Effector memory CD8-positive, alpha-beta T cell (primary cell): ENCODE results near the gene DDIAS.
A peak's percentile ranks its signal among the peaks of the same experiment; 100 is the strongest.
"Not testable (repeated sequence)": the region's sequence is repeated elsewhere in the genome, so short reads cannot be mapped to it uniquely, and the experiment has no call there.

Experiments
- ATAC-seq: fragments of 150-1000 bp; cut with Tn5 transposase; replicated peaks from 2 replicates; pipeline ENCODE4 v1.10.0; 2021; ENCODE audit warnings: mild to moderate bottlenecking, moderate library complexity
- DNase-seq, 3 experiments: peaks; one replicate each; pipeline ENCODE4 v3.0.0; 2021
- H3K27ac Mint-ChIP-seq, 2 donors: one replicate each; pipeline ENCODE4 v1.8.0; 2022; ENCODE audit warnings: mild to moderate bottlenecking in 2 of 2, mixed read lengths in 2 of 2, moderate library complexity in 2 of 2
- H3K27me3 Mint-ChIP-seq, 2 donors: one replicate each; pipeline ENCODE4 v1.8.0; 2022; ENCODE audit warnings: mixed read lengths in 2 of 2
- H3K36me3 Mint-ChIP-seq: one replicate; pipeline ENCODE4 v1.8.0; 2022; ENCODE audit warnings: mild to moderate bottlenecking, moderate library complexity, mixed read lengths; ENCODE audit not compliant: insufficient read depth
- H3K4me1 Mint-ChIP-seq, 2 donors: one replicate each; pipeline ENCODE4 v1.8.0; 2022; ENCODE audit warnings: low read depth in 2 of 2, mixed read lengths in 2 of 2
- H3K4me3 Mint-ChIP-seq, 2 donors: one replicate each; pipeline ENCODE4 v1.8.0; 2022; ENCODE audit warnings: mild to moderate bottlenecking in 2 of 2, mixed read lengths in 2 of 2, moderate library complexity in 2 of 2
- H3K9me3 Mint-ChIP-seq, 2 donors: one replicate each; pipeline ENCODE4 v1.8.0; 2022; ENCODE audit warnings: mixed read lengths in 2 of 2

The DDIAS gene

DNA sequence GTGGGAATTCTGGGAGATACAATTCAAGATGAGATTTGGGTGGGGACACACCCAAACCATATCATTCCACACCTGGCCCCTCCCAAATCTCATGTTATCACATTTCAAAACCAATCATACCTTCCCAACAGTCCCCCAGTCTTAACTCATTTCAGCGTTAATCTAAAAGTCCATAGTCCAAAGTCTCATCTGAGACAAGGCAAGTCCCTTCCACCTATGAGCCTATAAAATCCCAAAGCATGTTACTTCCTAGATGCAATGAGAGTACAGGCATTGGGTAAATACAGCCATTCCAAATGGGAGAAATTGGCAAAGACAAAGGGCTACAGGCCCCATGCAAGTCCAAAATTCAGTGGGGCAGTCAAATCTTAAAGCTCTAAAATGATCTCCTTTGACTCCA is 41.9 kb downstream of the DDIAS start:
- H3K27me3 Mint-ChIP-seq, H3K4me1 Mint-ChIP-seq, H3K27ac Mint-ChIP-seq, DNase-seq, H3K4me3 Mint-ChIP-seq, ATAC-seq, H3K36me3 Mint-ChIP-seq, H3K9me3 Mint-ChIP-seq: not testable (repeated sequence)

DNA sequence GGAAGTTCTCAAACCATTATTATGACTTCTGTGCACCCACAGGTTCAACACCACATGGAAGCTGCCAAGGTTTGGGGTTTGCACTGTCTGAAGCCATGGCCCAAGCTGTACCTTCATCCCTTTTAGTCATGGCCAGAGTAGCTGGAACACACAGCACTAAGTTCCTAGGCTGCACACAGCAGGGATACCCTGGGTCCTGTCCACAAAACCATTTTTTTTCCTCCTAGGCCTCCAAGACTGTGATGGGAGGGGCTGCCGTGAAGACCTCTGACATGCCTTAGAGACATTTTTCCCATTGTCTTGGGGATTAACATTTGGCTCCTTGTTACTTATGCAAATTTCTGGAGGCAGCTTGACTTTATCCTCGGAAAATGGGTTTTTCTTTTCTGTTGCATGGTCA is 42.7 kb downstream of the DDIAS start:
- H3K9me3 Mint-ChIP-seq, result no peaks in the 10 kb centered on the region
- H3K4me1 Mint-ChIP-seq, result no peaks in the 10 kb centered on the region
- H3K27me3 Mint-ChIP-seq, result no peaks in the 10 kb centered on the region
- no peak overlapping the region for H3K4me3 Mint-ChIP-seq
- no peak overlapping the region for H3K27ac Mint-ChIP-seq
- DNase-seq, result no peak
- no peak for ATAC-seq
- no peaks in the 10 kb centered on the region for H3K36me3 Mint-ChIP-seq

DNA sequence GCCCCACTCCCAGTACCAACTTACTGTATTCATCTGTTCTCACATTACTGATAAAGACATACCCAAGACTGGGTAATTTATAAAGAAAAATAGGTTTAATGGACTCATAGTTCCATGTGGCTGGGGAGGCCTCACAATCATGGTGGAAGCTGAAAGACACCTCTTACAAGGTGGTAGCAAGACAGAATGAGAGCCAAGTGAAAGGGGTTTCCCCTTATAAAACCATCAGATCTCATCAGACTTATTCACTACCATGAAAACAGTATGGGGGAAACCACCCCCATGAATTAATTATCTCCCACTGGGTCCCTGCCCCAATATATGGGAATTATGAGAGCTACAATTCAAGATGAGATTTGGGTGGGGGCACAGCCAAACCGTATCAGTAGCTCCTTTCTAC is 43.5 kb downstream of the DDIAS start:
- ATAC-seq, result not testable (repeated sequence)

DNA sequence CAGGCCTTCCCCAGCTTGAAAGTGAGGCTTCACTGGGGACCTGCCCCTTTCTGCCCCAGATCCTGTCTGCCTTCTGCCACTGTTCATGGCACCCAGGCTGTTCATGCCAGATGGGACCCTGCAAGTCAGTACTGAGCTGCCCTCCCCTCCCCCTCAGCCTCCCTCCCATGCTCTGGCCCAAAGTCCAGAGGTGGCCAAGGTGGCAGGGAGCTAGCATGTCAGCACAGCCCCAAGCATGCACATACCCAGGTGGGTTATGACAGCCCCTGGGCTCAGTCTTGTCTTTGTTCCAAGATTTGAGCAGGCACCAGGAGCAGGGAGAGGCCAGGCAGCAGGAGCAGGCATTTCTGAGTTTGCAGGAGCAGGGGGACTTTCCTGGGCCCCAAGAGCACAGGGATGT is 44.1 kb downstream of the DDIAS start:
- Mint-ChIP-seq H3K4me1 (no peaks in the 10 kb centered on the region), H3K4me3 (no peak overlapping the region), H3K27me3 (no peaks in the 10 kb centered on the region), H3K36me3 (no peaks in the 10 kb centered on the region), H3K27ac (no peak overlapping the region), H3K9me3 (no peaks in the 10 kb centered on the region)
- ATAC-seq (no peak), DNase-seq (no peak)

More for the DNA sequence above, 43.5 kb downstream of the DDIAS start:
- H3K36me3 Mint-ChIP-seq, DNase-seq, H3K9me3 Mint-ChIP-seq, H3K27me3 Mint-ChIP-seq, H3K4me1 Mint-ChIP-seq, H3K27ac Mint-ChIP-seq, H3K4me3 Mint-ChIP-seq: not testable (repeated sequence)

DNA sequence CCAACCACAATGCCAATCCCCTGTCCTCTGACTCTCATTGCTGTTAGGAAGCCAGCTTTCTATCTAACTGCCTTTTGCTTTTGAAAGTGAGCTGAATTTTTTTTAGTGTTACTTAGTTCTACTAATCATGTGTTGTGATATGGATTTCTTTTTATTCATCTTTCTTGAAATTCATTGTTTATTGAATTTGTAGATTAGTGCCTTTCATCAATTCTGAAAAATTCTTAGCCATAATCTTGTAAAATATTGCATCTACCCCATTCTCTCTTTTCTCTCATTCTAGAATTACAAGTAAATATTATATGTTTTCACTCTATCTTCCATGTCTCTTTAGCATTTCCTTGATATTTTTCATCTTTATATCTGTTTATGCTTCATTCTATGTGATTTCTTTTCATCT is 47.8 kb downstream of the DDIAS start:
- no peak for ATAC-seq
- Mint-ChIP-seq H3K27me3 (no peaks in the 10 kb centered on the region), H3K36me3 (peaks cover 3% of the 10 kb centered on the region), H3K27ac (no peak overlapping the region), H3K9me3 (peaks cover 8 to 15% of the 10 kb centered on the region in 2 donors), H3K4me3 (no peak overlapping the region), H3K4me1 (peaks cover 4 to 10% of the 10 kb centered on the region in 2 donors)
- no peak for DNase-seq

DNA sequence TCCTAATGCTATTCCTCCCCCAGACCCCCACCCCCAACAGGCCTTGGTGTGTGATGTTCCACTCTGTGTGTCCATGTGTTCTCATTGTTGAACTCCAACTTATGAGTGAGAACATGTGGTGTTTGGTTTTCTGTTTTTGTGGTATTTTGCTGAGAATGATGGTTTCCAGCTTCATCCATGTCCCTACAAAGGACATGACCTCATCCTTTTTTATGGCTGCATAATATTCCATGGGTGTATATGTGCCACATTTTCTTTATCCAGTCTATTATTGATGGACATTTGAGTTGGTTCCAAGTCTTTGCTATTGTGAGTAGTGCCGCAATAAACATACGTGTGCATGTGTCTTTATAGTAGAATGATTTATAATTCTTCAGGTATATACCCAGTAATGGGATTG is 49.0 kb downstream of the DDIAS start:
- H3K27ac Mint-ChIP-seq, H3K36me3 Mint-ChIP-seq, H3K27me3 Mint-ChIP-seq, H3K4me3 Mint-ChIP-seq, DNase-seq, ATAC-seq: not testable (repeated sequence)
- Mint-ChIP-seq H3K4me1 (peaks cover 14 to 21% of the 10 kb centered on the region in 2 donors), H3K9me3 (peaks cover 12 to 25% of the 10 kb centered on the region in 2 donors)

DNA sequence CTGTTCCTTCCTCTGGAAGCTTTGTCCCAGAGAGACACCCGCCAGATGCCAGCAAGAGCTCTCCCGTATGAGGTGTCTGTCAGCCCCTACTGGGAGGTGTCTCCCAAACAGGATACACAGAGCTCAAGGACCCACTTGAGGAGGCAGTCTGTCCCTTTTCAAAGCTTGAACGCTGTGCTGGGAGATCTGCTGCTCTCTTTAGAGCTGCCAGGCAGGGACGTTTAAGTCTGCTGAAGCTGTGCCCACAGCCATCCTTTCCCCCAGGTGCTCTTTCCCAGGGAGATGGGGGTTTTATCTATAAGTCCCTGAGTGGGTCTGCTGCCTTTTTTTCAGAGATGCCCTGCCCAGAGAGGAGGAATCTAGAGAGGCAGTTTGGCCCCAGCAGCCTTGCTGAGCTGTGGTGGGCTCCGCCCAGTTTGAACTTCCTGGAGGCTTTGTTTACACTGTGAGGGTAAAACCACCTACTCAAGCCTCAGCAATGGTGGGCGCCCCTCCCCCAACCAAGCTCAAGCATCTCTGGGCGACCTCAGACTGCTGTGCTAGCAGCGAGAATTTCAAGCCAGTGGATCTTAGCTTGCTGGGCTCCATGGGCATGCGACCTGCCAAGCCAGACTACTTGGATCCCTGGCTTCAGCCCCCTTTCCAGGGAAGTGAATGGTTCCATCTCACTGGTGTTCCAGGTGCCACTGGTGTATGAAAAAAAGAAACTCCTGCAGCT is 54.4 kb downstream of the DDIAS start:
- Mint-ChIP-seq H3K4me3 (peak overlapping the region; percentile 50 to 69), H3K4me1 (peaks cover 41 to 55% of the 10 kb centered on the region in 2 donors), H3K36me3 (peaks cover 14% of the 10 kb centered on the region), H3K27ac (peak overlapping the region; percentile 92 to 93), H3K9me3 (peaks cover 12 to 34% of the 10 kb centered on the region in 2 donors)
- H3K27me3 Mint-ChIP-seq, result not testable (repeated sequence)
- ATAC-seq (peak; percentile 30), DNase-seq (peak; percentile 76 to 80 (median 80))

DNA sequence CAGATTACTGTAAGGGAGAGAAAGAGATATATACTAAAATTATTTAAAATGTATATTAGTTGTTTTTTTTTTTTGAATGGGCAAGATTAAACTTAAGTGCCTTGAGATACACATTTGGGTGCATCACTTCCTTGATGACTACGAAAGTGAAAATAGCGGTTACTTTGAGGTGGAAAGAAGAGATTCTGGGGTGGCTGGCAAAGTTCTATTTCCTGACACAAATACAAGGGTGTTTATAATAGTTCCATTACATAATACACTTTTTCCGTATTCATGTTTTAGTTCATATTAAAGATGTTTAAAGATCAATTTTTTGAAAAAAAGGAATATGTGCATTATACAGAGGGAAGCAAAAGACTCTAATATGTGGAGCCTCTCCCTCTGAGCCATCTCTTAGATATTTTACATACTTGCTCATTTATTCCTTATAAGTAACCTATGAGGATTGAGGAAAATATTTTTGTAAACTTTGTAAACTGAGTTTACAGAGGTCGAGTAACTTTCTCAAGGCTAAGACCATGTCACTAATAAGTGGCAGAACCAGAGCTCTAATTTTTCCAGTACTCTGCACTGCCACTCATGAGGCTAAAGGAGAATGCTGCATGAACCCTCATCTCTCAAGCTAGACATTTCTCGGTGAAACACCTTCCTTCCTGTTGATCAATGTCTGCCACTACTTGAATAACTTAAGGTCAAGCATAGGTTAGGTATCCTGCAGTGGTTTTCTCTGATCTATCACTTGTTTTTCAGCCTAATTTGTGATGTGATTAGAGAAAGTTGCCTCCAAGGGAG is 58.6 kb downstream of the DDIAS start:
- ATAC-seq (peak; percentile 91), DNase-seq (peak; percentile 40 to 51 (median 46))
- H3K4me3 Mint-ChIP-seq, result peak overlapping the region; percentile 69 to 77
- H3K4me1 Mint-ChIP-seq, result peaks cover 36 to 45% of the 10 kb centered on the region in 2 donors
- H3K27me3 Mint-ChIP-seq, result no peaks in the 10 kb centered on the region
- peaks cover 0 to 12% of the 10 kb centered on the region in 2 donors for H3K9me3 Mint-ChIP-seq
- H3K27ac Mint-ChIP-seq, result peak overlapping the region; percentile 94 to 98
- peaks cover 12% of the 10 kb centered on the region for H3K36me3 Mint-ChIP-seq

DNA sequence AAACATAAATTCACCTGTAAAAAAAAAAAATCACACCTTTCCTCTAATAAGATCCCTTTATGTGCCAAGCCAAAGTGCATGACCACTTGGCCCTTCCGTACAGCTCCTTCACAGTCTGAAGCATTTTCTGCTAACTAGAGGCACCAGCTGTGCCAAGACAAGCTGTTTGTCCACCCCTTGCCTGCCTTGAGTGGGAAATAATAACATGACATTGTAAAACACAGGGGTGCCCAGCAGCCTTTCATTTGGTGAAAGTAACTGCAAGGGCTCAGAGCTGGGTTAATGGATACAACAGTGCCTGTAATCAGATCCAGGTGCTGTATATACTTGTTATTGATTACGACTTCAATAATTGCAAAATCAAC is 59.2 kb downstream of the DDIAS start:
- Mint-ChIP-seq H3K36me3 (peaks cover 12% of the 10 kb centered on the region), H3K4me3 (peak overlapping the region; percentile 69 to 77)

DNA sequence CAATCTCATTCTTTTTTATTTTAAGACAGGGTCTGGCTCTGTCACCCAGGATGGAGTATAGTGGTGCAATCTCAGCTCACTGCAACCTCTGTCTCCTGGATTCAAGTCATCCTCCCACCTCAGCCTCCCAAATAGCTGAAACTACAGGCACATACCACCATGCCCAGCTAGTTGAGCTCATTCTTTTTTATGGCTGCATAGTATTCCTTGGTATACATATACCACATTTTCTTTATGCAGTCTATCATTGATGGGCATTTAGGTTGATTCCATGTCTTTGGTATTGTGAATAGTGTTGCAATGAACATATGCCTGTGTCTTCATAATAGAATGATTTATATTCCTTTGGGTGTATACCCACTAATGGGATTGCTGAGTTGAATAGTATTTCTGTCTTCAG is 60.5 kb downstream of the DDIAS start:
- peaks cover 12% of the 10 kb centered on the region for H3K36me3 Mint-ChIP-seq
- H3K27me3 Mint-ChIP-seq, H3K9me3 Mint-ChIP-seq, ATAC-seq, DNase-seq: not testable (repeated sequence)
- peak overlapping the region in 1 of 2 donors; percentile 20 for H3K4me3 Mint-ChIP-seq
- H3K27ac Mint-ChIP-seq, result peak overlapping the region; percentile 73 to 82
- peaks cover 22 to 31% of the 10 kb centered on the region in 2 donors for H3K4me1 Mint-ChIP-seq

More for the DNA sequence above, 59.2 kb downstream of the DDIAS start:
- Mint-ChIP-seq H3K4me1 (peaks cover 34 to 40% of the 10 kb centered on the region in 2 donors), H3K9me3 (peaks cover 0 to 8% of the 10 kb centered on the region in 2 donors), H3K27ac (peak overlapping the region; percentile 94 to 98), H3K27me3 (no peaks in the 10 kb centered on the region)
- DNase-seq (no peak), ATAC-seq (peak; percentile 4)

DNA sequence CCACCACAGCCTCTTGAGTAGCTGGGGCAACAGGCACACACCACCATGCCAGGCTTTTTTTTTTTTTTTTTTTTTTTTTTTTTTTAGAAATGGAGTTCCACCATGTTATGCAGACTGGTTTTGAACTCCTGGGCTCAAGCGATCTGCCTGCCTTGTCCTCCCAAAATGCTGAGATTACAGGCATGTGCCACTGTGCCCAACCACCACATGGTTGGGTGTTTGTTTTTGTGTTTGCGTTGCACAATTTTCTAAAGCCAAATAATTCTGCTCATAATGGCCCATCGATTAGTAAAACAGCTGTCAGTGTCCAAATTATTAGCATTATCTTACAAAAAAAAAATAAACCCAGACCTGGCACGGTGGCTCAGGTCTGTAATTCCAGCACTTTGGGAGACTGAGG is 65.8 kb downstream of the DDIAS start:
- no peak for DNase-seq
- H3K9me3 Mint-ChIP-seq, result no peaks in the 10 kb centered on the region
- no peak overlapping the region for H3K27ac Mint-ChIP-seq
- peaks cover 4% of the 10 kb centered on the region for H3K36me3 Mint-ChIP-seq
- H3K4me3 Mint-ChIP-seq, result no peak overlapping the region
- no peak for ATAC-seq
- H3K4me1 Mint-ChIP-seq, result peaks cover 8 to 16% of the 10 kb centered on the region in 2 donors
- no peaks in the 10 kb centered on the region for H3K27me3 Mint-ChIP-seq

DNA sequence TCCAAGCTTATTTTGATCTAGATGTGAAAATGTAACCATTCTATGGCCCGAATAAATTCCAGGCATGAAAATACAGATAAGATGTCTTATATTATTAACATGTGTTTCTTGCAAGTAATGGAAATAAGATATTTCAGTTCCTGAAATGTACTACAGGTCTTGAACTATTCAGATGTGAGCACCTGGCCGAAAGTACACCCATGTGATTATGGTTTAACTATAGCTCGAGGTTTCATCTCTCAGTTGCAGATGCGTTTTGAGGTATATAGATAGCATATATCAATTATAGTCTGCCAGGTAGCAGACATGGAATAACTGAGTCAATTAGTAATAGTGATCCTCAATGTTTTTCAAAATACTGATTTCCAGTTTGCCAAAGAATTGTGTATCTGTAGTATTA is 68.3 kb downstream of the DDIAS start:
- peaks cover 8 to 14% of the 10 kb centered on the region in 2 donors for H3K4me1 Mint-ChIP-seq
- H3K36me3 Mint-ChIP-seq, result peaks cover 4% of the 10 kb centered on the region
- no peaks in the 10 kb centered on the region for H3K27me3 Mint-ChIP-seq
- no peak for ATAC-seq
- H3K27ac Mint-ChIP-seq, result no peak overlapping the region
- no peak for DNase-seq
- peak overlapping the region in 1 of 2 donors; percentile 29 for H3K4me3 Mint-ChIP-seq
- no peaks in the 10 kb centered on the region for H3K9me3 Mint-ChIP-seq

DNA sequence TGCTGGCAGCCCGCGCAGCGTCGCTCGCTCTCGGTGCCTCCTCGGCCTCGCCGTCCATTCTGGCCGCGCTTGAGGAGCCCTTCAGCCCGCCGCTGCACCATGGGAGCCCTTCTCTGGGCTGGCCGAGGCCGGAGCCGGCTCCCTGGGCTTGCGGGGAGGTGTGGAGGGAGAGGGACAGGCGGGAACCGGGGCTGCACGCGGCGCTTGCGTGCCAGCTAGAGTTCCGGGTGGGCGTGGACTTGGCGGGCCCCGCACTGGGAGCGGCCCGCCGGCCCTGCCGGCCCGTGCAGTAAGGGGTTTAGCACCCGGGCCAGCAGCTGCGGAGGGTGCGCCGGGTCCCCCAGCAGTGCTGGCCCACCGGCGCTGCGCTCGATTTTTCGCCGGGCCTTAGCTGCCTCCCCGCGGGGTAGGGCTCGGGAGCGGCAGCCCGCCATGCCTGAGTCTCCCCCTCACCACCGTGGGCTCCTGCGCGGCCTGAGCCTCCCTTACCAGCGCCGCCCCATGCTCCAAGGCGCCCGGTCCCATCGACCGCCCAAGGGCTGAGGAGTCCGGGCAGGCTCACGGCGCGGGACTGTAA is 69.1 kb downstream of the DDIAS start:
- peaks cover 6 to 14% of the 10 kb centered on the region in 2 donors for H3K4me1 Mint-ChIP-seq
- not testable (repeated sequence) for H3K9me3 Mint-ChIP-seq, ATAC-seq, H3K36me3 Mint-ChIP-seq, DNase-seq, H3K27me3 Mint-ChIP-seq, H3K27ac Mint-ChIP-seq
- peak overlapping the region in 1 of 2 donors; percentile 29 for H3K4me3 Mint-ChIP-seq
